ENCODE data around the gene ATP11B. TPM values are rescaled to one million over a fixed set of nuclear protein-coding genes. Genes with fewer than 3 reads are reported as not detected.

Gene ATP11B
- total RNA-seq, 1 donor from 2014 or later: 42.8 TPM

GRCh38 chr3:182925330-182925943 lies 132.1 kb downstream of the ATP11B start:
- no peak overlapping the region for H3K9ac ChIP-seq (ENCODE audit: low read length)
- H3K27me3 Mint-ChIP-seq (ENCODE audit: low read depth, unreplicated experiment): no peaks in the 10 kb centered on the region
- peak; percentile 28 for DNase-seq (ENCODE audit: low read depth)
- H3K4me3 ChIP-seq (ENCODE audit: insufficient read depth, low read depth, low read length): no peak overlapping the region
- no peak for TF ChIP-seq CTCF (IDR thresholded peaks at IDR 0.05; ENCODE audit: insufficient read depth, low read depth, low read length)
- H2AFZ ChIP-seq (ENCODE audit: low read depth, low read length): no peak overlapping the region
- no peaks in the 10 kb centered on the region for H3K4me1 ChIP-seq (ENCODE audit: insufficient read depth, low read length)
- no peak overlapping the region for H3K4me3 Mint-ChIP-seq (ENCODE audit: unreplicated experiment)
- no peaks in the 10 kb centered on the region for H3K9me3 ChIP-seq (ENCODE audit: insufficient read depth, low read depth, low read length)
- no peak overlapping the region for H3K4me2 ChIP-seq (ENCODE audit: low read length)
- FAIRE-seq: no peak
- H3K36me3 ChIP-seq (ENCODE audit: insufficient read depth, low read length): no peaks in the 10 kb centered on the region
- no peaks in the 10 kb centered on the region for H3K79me2 ChIP-seq (ENCODE audit: insufficient read depth, low read length)
- H3K4me1 Mint-ChIP-seq (ENCODE audit: low read depth, unreplicated experiment): peaks cover 18% of the 10 kb centered on the region
- H3K27me3 ChIP-seq (ENCODE audit: insufficient read depth, low read length): no peaks in the 10 kb centered on the region
- no peaks in the 10 kb centered on the region for H4K20me1 ChIP-seq (ENCODE audit: insufficient read depth, low read length)
- no peak overlapping the region for H3K27ac Mint-ChIP-seq (ENCODE audit: unreplicated experiment)
- no peak overlapping the region for H3K27ac ChIP-seq (ENCODE audit: low read depth, low read length)
- peaks cover 3% of the 10 kb centered on the region for H3K36me3 Mint-ChIP-seq (ENCODE audit: low read depth, unreplicated experiment)
- H3K9me3 Mint-ChIP-seq (ENCODE audit: unreplicated experiment): no peaks in the 10 kb centered on the region

- DNase-seq (ENCODE audit: low read depth): no peak
- Histone ChIP-seq H3K4me1 (ENCODE audit: insufficient read depth, low read length) (no peaks in the 10 kb centered on the region), H3K9me3 (ENCODE audit: insufficient read depth, low read depth, low read length) (no peaks in the 10 kb centered on the region), H3K27me3 (ENCODE audit: insufficient read depth, low read length) (no peaks in the 10 kb centered on the region), H3K9ac (ENCODE audit: low read length) (no peak overlapping the region), H3K4me3 (ENCODE audit: insufficient read depth, low read depth, low read length) (no peak overlapping the region), H3K4me2 (ENCODE audit: low read length) (no peak overlapping the region), H2AFZ (ENCODE audit: low read depth, low read length) (no peak overlapping the region), H3K79me2 (ENCODE audit: insufficient read depth, low read length) (no peaks in the 10 kb centered on the region), H4K20me1 (ENCODE audit: insufficient read depth, low read length) (no peaks in the 10 kb centered on the region), H3K27ac (ENCODE audit: low read depth, low read length) (no peak overlapping the region), H3K36me3 (ENCODE audit: insufficient read depth, low read length) (no peaks in the 10 kb centered on the region)
- peaks cover 13% of the 10 kb centered on the region for H3K4me1 Mint-ChIP-seq (ENCODE audit: low read depth, unreplicated experiment)
- H3K4me3 Mint-ChIP-seq (ENCODE audit: unreplicated experiment): no peak overlapping the region
- no peaks in the 10 kb centered on the region for H3K27me3 Mint-ChIP-seq (ENCODE audit: low read depth, unreplicated experiment)
- no peak overlapping the region for H3K27ac Mint-ChIP-seq (ENCODE audit: unreplicated experiment)
- no peak for TF ChIP-seq CTCF (IDR thresholded peaks at IDR 0.05; ENCODE audit: insufficient read depth, low read depth, low read length)
- TF ChIP-seq EZH2 (IDR thresholded peaks at IDR 0.05; ENCODE audit: insufficient read depth, low read length): no peak
- FAIRE-seq: no peak
- H3K36me3 Mint-ChIP-seq (ENCODE audit: low read depth, unreplicated experiment): peaks cover 3% of the 10 kb centered on the region
- H3K9me3 Mint-ChIP-seq (ENCODE audit: unreplicated experiment): no peaks in the 10 kb centered on the region
Measured at GRCh38 chr3:182925944-182926337, 132.6 kb downstream of the ATP11B start.

DNA sequence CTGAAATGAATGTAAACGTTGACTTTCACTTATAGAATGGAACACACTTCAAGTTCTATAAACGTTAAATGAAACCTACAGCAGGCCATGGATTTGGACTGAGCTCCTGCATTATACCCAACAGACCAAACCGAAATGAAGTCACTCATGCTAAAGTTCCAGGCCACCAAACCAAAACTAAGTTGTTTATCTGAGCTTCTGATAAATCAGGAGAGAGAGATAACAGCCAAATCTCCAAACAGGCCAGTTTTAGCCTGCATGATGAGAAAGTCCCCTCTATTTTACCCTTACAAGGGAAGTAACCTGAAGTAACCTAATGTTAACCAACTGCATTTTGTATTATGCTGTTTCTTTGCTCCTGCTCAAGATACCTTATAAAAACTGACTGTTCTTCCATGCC lies 142.5 kb downstream of the ATP11B start:
- Histone ChIP-seq H3K27me3 (ENCODE audit: insufficient read depth, low read length) (no peaks in the 10 kb centered on the region), H3K27ac (ENCODE audit: low read depth, low read length) (no peak overlapping the region), H3K36me3 (ENCODE audit: insufficient read depth, low read length) (no peaks in the 10 kb centered on the region), H3K4me2 (ENCODE audit: low read length) (no peak overlapping the region), H3K9me3 (ENCODE audit: insufficient read depth, low read depth, low read length) (no peaks in the 10 kb centered on the region), H3K4me1 (ENCODE audit: insufficient read depth, low read length) (no peaks in the 10 kb centered on the region), H3K4me3 (ENCODE audit: insufficient read depth, low read depth, low read length) (no peak overlapping the region), H4K20me1 (ENCODE audit: insufficient read depth, low read length) (no peaks in the 10 kb centered on the region), H2AFZ (ENCODE audit: low read depth, low read length) (no peak overlapping the region), H3K9ac (ENCODE audit: low read length) (no peak overlapping the region), H3K79me2 (ENCODE audit: insufficient read depth, low read length) (no peaks in the 10 kb centered on the region)
- H3K4me1 Mint-ChIP-seq (ENCODE audit: low read depth, unreplicated experiment): peaks cover 10% of the 10 kb centered on the region
- H3K4me3 Mint-ChIP-seq (ENCODE audit: unreplicated experiment): no peak overlapping the region
- peaks cover 6% of the 10 kb centered on the region for H3K36me3 Mint-ChIP-seq (ENCODE audit: low read depth, unreplicated experiment)
- no peak overlapping the region for H3K27ac Mint-ChIP-seq (ENCODE audit: unreplicated experiment)
- FAIRE-seq: no peak
- no peaks in the 10 kb centered on the region for H3K27me3 Mint-ChIP-seq (ENCODE audit: low read depth, unreplicated experiment)
- peaks cover 2% of the 10 kb centered on the region for H3K9me3 Mint-ChIP-seq (ENCODE audit: unreplicated experiment)
- TF ChIP-seq CTCF (IDR thresholded peaks at IDR 0.05; ENCODE audit: insufficient read depth, low read depth, low read length): no peak
- no peak for TF ChIP-seq EZH2 (IDR thresholded peaks at IDR 0.05; ENCODE audit: insufficient read depth, low read length)
- DNase-seq (ENCODE audit: low read depth): no peak
